CD4-positive, alpha-beta T cell treated with Interleukin-15 for 1 hour (primary cell): Measurements from ENCODE around the gene PDE1A.

Experiments
- DNase-seq: peaks from one replicate; pipeline ENCODE4 v3.0.0-alpha.2; 2020

PDE1A gene

DNA sequence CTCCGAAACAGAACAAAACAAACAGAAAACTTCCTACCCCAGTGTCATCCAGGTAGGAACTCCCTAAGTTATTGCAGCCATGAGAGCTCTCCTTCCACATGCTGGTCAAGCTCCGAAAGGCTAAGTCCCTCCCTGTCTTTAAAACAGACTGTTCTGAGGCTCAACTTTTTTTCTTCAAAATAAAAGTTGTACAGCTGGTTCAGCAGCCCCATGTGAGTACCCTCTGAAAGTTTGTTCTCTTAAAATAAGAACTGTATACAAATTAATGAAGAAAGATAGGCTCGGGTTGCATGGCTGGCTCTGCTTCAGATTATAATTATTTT is at the start of gene PDE1A:
Gene PDE1A, minus strand, starts transcription at position 119 of the 323 bp plus-strand sequence.
- DNase-seq = no peak

DNA sequence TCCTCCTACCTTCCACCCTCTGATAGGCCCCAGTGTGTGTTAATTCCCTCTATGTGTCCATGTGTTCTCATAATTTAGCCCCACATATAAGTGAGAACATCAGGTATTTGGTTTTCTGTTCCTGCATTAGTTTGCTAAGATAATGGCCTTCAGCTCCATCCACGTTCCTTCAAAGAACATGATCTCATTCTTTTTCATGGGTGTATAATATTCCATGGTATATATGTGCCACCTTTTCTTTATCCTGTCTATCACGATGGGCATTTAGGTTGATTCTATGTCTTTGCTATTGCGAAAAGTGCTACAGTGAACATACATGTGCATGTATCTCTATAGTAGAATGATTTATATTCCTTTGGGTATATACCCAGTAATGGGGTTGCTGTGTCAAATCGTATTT is 46.8 kb upstream of the PDE1A start:
- DNase-seq = no peak

DNA sequence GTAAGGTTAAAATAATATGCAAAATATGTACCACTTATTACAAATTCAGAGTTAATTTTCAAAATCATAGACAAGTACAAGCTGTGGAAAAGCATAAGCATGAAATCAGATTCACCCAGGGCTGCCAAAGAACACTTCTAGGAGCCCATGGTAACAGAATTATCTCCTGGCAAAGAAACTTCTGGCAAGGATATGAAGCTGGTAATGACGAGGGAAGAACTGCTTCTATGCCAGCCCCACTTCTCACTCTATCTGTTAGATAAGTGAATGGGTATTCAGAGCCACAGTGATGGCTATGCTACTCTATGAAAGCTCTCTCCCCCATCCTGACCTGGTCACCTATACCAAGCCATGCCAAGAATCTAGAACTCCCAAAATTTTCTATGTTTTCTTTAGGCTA is 36.9 kb upstream of the PDE1A start:
- DNase-seq = no peak

DNA sequence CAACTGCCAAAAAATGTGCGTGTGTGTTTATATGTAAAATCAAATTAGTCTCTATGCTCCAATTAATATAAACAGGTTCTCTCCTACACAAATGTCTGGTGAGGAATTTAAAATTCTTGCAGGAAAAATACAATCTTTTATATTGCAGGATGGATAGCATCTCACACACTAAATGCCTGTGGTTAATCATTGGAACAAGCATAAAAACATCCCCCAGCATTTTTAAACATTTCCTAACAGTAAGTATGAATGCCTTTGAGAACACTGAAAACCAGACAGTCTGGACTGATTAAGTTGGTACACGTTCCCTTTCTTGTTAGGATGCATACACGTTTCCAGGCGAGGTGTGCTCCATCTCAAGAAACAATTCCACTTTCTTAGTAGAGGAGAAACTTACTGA is 29.9 kb upstream of the PDE1A start:
- DNase-seq = no peak

DNA sequence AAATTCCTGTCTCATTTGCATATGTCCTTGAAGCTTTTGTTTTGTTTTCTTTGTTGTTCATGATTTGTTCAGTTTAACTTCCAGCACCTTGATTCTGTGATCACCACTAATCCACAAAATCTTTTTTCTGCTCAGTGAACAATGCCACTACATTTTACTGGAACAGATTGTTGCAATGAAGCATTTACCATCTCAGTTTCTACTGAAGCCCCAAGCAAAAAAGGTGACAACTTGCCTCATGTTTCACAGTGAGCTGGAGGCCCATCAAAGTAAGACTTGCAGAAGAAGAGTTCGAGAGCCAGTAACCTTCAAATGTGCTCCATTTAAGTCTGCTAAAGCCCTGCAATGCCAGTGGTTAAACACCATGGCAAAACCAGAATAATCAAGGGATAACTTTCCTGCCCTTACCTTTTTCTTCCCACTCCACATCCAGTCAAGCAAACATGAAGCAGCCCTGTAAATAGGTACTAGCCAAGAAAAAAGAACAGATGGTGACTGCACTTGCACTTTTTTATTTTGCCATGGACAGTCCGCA is 25.7 kb upstream of the PDE1A start:
- DNase-seq = no peak

DNA sequence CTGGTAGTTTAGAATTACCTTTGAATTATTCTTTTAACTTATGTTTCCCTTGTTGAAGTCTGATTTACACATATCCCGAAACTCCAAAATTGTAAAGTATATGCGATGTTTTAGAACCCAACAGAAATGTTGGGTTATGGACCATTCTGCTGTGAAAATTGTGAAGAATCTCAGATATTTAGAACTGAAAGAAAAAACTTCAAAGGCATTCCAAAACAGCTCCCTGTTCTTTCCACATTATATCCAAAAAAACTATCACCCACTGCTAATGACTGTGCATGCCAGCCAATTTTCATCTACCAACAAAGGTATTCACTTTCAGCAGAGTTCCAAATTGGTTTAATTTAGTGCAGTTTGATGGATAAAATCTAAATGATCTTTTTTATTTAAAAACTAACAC is 21.5 kb upstream of the PDE1A start:
- DNase-seq = no peak

DNA sequence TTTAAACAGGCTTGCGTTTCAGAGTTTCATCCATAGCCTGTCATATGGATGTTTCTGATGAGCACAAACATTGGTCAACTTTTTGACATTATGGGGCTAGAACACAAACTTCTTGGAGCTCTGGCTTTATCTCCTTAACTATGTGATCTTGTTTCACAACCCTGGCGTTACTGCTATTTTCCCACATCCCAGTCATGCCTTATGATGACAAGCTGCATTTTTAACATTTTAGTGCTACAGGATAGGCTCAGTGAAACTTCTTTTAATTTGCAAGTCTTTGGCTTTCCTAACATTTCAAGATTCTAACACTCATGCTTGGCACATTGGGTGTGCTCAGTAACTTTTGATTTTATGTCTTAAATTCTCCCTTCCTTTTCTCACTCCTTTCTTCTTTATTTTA is 21.0 kb upstream of the PDE1A start:
- no peak for DNase-seq

DNA sequence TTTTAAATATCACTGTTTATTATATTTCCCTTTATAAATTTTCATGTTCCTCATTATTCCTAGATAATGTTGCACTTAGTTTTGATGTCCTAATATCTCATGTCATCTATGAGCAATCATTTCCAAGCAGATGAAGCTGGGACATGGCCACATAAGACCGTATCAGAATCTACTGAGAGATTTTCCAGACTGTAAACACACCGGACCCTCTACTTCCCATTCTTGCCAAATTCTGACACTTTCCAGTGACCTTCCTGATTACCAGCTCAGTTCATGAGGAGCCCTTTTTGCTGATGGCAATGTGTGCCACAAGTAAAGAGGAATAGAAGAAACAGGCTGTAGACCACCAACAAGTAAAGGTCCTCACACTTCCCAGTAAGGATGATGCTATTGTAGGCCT is 20.3 kb upstream of the PDE1A start:
- no peak for DNase-seq

DNA sequence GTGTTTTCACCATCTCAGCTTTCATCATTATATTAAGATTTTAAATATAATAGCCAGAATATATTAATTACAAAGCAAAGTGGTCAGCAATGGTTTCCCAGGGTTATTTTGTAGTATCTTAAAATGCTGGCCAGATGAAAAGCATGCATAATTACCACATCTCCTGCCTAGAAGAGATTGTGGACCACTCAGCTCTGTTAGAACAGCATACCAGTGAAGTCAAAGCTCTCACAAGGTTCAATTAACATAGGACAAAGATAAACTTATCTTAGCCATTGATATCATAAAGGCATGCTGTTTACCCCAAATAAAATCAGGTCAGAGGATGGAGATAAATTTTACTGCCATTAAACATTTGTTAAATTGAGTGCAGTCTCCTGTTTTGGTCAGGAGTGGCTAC is 19.3 kb upstream of the PDE1A start:
- no peak for DNase-seq

DNA sequence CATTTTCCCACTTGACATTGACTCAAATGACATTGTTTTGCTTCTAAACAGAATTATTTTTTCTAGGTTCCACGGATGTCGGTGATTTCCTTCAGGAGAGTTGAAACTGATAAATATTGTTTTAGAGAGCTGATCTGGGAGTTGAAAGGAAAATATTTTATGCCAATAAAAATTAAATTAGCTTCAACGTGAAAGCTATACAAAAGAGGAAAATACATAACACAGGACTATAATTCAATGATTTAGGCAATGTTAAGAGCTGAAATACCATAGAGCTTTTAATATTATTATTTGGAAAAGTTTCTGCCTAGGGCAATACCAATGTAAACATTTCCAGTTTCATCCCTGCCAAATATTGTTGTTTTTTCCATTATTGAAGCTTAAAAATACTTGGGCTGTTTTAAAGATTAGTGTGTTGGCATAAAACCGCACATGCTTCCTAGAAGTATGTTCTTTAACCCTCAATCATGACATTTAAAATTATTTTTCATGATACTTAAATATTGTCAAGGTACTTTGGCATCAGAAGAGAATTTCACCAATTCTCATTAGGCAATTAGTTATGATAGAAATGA is 18.6 kb upstream of the PDE1A start:
- DNase-seq = no peak

DNA sequence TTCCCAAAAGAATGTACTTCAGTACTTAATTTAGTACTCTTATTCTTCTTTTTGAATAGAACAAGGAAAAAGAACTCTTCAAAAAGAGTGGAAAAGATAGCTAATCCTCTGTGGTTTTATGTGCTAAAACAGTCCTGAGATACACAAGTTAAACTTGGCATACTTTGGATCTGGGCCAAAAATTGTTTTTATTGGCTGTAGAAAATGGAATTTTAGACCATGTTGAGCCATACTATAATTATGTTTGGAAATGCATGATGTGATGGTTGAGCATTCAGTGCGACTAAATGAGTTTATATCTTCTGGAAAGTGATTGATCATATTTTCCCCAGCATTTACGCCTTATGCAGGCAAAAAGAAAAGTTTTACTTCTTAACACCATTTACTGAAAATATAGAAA is 18.0 kb upstream of the PDE1A start:
- no peak for DNase-seq

DNA sequence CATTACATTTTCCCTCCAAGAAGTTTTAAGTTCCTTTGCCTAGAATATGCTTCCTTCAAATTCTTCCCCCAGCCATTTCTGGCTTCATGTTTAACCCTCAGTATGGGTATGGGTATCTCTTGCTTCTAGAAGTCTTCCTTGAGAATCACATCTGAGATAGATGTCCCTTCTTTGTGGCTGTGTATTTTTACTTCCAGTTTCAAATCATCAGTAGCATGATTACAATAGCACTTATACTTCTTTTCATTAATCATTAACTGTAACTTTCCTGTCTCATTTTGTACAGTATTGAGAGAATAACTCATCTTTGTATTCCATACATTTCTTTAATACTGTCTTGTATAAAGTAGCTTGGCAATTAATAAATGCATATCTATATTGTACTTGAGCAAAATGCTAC is 17.3 kb upstream of the PDE1A start:
- no peak for DNase-seq

DNA sequence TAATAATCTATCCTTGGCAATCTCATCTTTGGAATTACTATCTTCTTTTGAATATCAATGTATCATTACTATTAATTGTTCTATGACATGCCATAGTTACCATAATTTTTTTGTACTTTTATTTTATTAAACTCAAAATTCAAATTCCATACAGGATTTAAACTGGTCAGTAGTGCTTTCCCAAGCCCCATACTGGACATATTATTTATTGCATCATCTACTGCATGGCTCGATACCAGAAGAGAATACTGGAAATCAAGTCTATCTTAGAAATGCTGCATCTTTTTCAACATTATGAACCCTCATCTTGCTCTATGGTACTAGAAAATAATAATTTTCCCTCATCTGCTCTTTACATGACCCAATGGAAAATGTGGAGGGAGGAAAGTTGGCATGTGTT is 9.4 kb upstream of the PDE1A start:
- no peak for DNase-seq

DNA sequence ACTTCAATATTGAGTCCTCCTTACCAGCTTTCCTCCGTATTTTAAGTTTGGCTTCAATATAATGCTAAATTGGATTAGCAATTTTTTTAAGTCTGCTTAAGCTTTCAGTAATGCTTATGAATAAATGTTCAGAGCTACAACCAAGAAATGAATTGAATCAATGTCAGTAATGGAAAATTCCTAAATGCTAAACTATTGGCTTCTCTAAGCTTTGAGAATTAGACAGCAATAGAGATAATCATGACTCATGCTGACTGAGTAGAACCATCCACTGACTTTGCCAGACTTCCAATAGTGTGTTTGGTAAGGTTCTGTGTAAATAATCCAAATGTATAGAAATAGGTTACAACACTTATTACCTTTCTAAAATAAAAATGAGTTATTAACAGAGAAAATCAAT is 8.9 kb upstream of the PDE1A start:
- DNase-seq = no peak

DNA sequence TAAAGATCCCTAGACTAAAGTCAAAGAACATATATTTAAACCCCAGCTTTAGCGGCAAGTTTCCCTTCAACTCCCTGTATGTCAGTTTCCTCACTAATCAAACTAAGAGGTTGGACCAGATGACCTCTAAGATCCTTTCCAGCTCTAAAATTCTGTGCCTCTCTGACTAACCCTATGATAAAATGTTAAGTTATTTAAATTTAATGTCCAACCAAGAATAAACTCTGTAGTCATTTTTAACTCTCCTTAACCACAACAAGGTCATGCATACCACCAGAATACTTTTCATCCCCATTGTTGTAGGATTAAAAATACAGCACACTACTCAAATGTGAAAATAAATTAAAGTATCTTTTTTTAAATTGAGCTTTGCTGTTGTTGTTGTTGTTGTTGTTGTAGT is 5.2 kb upstream of the PDE1A start:
- DNase-seq = no peak

DNA sequence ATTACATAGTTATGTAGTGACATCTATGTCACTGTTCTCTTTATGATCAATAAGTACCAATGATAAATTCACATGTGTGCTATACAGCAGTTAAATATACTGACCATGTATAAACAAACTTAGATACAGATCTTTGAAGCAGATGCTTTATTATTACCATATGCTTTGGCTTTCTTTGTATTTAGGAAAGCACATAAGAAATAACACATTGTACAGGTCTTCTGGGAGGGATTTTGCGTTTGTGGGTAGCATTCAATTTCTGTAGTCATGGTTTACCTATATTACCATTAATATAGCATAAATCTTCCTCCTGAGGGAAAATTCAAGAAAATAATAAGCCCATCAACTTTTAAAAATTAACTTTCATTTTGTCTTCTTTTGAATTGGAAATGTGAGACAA is 1.6 kb upstream of the PDE1A start:
- no peak for DNase-seq

DNA sequence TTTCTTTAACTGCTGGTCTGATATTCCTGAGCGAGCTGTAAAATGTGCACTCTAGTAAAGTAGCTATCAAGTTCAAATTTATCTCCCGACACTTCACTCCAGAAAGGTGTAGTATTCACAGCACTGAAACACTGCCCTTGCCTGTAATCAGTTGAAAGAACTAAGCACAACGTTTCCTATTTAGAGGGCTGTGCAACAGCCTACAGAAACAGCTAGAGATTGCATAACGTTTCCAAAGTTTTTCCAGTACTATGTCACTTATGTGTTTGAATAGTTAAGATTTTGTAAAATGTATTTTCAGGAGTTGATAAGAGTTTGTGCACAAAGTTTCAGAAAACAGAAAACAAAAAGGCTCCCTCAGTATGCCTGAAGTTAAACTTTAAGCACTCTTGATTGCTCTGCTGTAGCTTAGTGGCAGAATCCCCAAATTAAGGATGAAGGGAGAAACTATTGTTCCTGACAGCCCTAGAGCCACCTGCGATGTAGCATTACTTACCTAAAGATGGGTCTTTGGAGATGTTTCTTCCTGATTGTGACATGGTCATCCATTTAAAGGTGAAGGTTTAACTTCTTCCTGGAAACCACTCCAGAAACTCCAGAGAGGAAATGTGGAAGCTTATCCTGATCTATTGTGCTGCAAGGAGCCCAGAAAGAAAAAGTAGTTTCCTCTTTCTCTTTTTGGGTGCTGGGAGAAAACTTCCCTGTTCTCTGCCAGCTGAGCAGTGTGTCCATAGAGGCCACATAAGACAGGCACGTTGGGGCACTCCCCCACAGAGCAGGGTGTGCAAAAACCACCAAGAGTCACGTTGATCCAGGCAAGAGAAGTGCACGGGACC is 536 bp downstream of the PDE1A start:
- no peak for DNase-seq

DNA sequence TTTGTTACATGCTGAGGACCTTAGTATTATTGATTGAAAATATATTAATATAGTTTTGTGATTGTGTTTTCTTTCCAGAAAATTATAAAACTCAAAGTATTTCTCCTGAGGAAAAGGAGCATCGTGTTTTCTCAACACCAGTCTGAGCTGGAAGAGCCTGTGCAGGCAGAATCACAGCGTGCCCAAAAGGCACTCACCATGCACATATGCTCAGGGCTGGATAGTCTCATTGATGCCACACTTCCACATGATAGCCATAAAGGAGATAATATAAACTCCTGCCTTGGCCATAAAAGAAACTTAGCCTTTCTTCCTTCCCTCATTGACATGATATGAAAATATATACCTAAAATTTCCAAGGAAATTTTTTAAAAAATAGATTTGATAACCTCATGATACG is 4.0 kb downstream of the PDE1A start:
- DNase-seq = no peak

DNA sequence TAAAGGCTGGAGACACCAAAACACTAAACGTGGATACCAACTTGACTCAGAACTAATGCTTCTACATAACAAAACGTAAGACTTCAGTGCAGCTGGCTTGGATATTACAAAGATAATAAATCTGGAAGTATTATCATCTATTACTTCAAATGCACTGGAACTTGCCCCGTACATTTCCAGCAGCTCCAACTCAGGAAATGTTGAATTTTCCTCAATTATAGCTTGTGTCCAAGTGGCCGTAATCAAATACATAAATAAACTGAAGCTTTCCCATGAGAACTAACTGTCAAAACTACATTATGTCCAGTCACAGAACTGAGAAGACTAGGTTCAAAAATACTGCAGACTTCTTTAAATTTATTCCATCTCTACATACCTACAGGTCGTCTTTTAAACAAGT is 6.2 kb downstream of the PDE1A start:
- no peak for DNase-seq

DNA sequence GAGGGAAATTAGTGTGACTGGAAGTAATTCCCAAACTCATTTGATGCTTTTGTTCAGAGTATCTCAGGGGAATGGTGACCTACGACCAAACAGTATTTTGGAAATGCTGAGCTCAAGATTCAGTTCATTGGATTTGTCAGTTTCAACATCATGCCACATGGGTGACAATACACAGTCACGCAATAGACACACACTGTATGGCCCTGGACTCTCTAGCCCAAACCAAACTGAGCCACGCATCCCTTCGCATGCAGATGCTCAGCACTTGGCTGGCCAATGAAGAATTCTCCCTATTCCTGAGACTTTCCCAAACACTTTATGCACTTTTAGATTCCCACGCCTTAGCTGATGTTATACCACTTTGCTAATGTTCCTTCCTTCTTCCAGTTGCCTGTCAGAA is 10.0 kb downstream of the PDE1A start:
- no peak for DNase-seq

DNA sequence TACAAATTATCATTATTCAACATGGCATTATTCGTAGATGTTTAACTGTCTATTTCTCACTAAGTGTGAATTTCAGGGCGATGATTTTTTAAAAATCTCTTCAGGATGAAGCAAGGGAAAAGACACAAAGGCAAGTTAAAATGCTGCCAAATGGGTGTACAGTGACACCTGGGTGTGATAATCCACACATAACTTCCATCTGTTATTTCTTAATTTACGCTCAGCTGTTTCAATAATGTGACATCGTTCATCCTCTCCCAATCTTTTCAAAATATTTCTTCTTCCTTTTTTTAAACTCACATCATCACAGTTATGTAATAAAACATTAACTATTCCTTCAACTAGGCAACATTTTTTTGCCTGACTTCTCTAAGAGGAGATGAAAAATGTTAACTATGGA is 10.6 kb downstream of the PDE1A start:
- no peak for DNase-seq

DNA sequence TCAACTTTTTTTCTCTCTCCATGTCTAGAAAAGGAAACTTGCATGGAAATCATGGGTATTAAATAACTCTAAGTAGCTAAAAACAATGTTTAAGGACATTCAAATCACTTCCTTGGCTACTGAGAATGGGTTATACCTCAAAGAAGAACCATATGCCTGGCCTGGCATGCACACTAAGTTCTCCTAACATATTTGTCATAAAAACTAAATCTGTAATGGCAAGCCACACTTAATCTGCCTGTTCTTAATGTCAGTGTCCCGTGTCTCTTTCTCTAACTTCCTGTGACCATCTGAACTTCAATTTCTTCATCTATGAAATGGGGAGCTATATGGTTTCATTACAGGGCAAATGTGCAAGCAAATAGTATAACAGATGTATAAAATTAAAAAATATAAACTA is 11.1 kb downstream of the PDE1A start:
- no peak for DNase-seq

DNA sequence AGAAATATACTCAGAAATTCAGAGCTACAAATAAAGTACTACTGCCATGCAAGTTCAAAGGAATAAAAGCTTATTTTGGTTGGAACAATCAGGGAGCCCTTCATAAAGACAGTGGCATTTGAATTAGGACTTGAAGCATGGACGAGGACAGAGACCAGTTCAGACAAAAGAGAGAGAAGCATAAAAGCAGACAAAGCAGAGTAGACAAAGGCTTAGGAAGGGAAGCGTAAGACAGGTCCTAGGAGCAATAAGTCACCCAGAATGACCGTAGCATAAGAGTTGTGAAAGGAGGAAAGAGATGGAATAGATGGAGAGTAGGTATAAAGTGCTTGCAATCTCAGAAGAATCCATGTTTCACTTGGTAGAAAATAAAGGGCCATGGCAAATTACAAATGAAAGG is 14.0 kb downstream of the PDE1A start:
- DNase-seq = no peak

DNA sequence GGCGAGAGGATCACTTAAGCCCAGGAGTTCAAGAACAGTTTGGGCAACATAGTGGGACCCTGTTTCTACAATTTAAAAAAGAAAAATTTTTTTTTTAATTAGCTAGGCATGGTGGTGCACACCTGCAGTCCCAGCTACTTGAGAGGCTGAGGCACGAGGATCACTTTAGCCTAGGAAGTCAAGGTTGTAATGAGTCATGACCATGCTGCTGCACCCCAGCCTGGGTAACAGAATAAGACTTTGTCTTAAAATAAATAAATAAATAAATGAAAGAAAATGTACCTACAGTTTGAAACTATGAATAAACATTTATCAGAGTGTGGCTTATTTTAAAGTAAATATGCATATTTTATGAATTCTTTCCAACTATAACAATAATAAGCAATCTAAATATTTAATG is 16.7 kb downstream of the PDE1A start:
- no peak for DNase-seq

DNA sequence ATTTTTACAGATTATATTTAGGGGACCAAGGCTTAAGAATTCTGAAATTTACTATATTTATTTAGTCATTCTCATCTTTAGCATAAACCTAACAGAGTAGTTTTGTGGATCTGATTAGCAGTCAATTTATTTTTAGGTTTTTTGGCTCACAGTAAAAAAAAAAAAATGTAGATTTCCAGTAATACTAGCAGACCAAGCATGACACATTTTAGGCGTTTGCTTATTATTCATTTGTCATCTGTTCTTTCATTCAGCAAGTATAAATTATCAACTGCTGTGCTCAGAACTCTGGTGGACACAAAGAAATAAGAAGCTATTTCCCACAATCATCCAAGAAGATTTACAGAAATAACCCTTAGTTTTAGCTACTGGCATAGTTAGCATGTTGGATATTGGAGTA is 20.6 kb downstream of the PDE1A start:
- no peak for DNase-seq
